Thoracic aorta (tissue), 2 donors: Measurements from ENCODE around the gene TTC7B. TPM values are rescaled to one million over a fixed set of nuclear protein-coding genes. Genes with fewer than 3 reads are reported as not detected.

Experiments
- ATAC-seq: fragments of 150-250 bp; one replicate; pipeline ENCODE4 v1.8.0; 2017; ENCODE audit warnings: low read depth; ENCODE audit not compliant: insufficient number of reproducible peaks, low FRiP score
- DNase-seq: peaks from one replicate; pipeline ENCODE4 v3.0.0-alpha.2; 2020; ENCODE audit warnings: low spot score
- H3K27ac ChIP-seq, 2 donors: fragments of 200-600 bp; sonication (generic); 1 replicate in 1 of 2; 2 replicates in 1 of 2; pipeline ENCODE4 v1.5.1; 2016; ENCODE audit warnings: mild to moderate bottlenecking in 2 of 2, moderate library complexity in 2 of 2
- H3K27me3 ChIP-seq: fragments of 200-600 bp; sonication (generic); replicated peaks from 2 replicates; pipeline ENCODE4 v1.6.0; 2016; ENCODE audit warnings: mild to moderate bottlenecking; ENCODE audit not compliant: insufficient read depth
- H3K36me3 ChIP-seq: fragments of 200-600 bp; sonication (generic); one replicate; pipeline ENCODE4 v1.5.1; 2016
- H3K4me1 ChIP-seq, 2 donors: fragments of 200-600 bp; sonication (generic); 1 replicate in 1 of 2; 2 replicates in 1 of 2; pipeline versions ENCODE4 v1.5.1 to v1.6.0; 2016; ENCODE audit warnings: low read depth in 2 of 2, mild to moderate bottlenecking in 1 of 2; ENCODE audit not compliant: control insufficient read depth in 1 of 2
- H3K4me3 ChIP-seq: fragments of 200-600 bp; sonication (generic); 2 replicates; pipeline ENCODE4 v1.5.1; 2016; ENCODE audit warnings: mild to moderate bottlenecking
- H3K9me3 ChIP-seq: fragments of 200-600 bp; sonication (generic); 2 replicates; pipeline ENCODE4 v1.5.1; 2016
- CTCF ChIP-seq: fragments of 200-600 bp; sonication (generic); IDR thresholded peaks from one replicate; pipeline ENCODE4 v1.5.1; 2019; ENCODE audit warnings: antibody characterized with exemption
- total RNA-seq, 2 donors: library from RNA; depleted of rRNA; stranded (reverse); fragments of >200 nt; gene quantifications; one replicate each; pipeline versions ENCODE4 v1.1.0 to v1.2.3, GENCODE V29; 2016

Gene TTC7B
- total RNA-seq, 2 donors from 2014 or later: 38.9 to 56.3 TPM

- Histone ChIP-seq H3K4me3 (no peak overlapping the region), H3K27me3 (no peaks in the 10 kb centered on the region), H3K36me3 (no peaks in the 10 kb centered on the region), H3K4me1 (peaks cover 7 to 12% of the 10 kb centered on the region in 2 donors), H3K9me3 (no peaks in the 10 kb centered on the region), H3K27ac (no peak overlapping the region)
- TF ChIP-seq CTCF: no peak
- no peak for ATAC-seq
- no peak for DNase-seq
These were observed 124.6 kb downstream of the TTC7B start for GRCh38 chr14:90691627-90692026.

- DNase-seq (no peak), ATAC-seq (no peak)
- Histone ChIP-seq H3K4me1 (no peaks in the 10 kb centered on the region), H3K4me3 (no peak overlapping the region), H3K36me3 (no peaks in the 10 kb centered on the region), H3K27me3 (no peaks in the 10 kb centered on the region), H3K27ac (no peak overlapping the region), H3K9me3 (no peaks in the 10 kb centered on the region)
- TF ChIP-seq CTCF: no peak
These were observed 128.6 kb downstream of the TTC7B start for GRCh38 chr14:90687680-90688079.

DNA sequence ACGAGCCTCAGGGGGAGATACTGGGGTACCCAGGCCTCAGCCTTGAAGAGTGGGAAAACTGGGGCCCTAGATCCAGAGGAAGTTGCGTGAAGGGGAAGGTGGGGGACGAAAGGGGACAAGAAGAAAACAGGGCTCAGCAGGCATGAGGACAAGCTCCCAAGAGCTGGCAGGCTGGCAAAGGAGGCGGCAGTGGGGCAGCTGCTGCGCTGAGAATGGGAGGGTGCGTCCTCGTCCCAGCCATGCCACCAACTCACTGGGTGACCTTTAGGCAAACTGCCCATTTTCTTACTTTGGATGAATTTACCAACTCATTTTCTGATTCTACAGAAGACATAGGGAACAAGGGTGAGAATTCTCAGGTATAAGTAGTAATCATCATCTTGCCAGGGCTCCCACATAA lies 133.6 kb downstream of the TTC7B start:
- DNase-seq (no peak), ATAC-seq (no peak)
- no peak overlapping the region for H3K27ac ChIP-seq
- TF ChIP-seq CTCF: no peak
- no peaks in the 10 kb centered on the region for H3K36me3 ChIP-seq
- H3K4me1 ChIP-seq: peaks cover 3 to 7% of the 10 kb centered on the region in 2 donors
- H3K4me3 ChIP-seq: no peak overlapping the region
- H3K27me3 ChIP-seq: no peaks in the 10 kb centered on the region
- no peaks in the 10 kb centered on the region for H3K9me3 ChIP-seq

DNA sequence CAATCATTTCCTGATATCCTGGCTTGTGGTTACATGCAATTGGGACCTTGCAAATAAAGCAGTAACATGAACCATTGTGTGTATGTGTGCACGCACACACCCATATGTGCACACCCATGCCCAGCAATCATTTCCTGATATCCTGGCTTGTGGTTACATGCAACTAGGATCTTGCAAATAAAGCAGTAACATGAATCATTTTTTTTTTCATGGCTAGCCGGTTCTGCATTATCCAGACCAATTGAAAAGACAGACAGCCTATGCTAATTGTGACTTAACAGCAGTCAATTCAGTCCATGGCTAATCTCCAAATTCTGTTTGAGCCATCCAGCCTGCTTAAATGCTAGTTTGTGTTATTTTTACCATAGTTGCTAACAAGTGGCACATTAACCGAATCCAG lies 134.3 kb downstream of the TTC7B start:
- no peak for ATAC-seq
- no peaks in the 10 kb centered on the region for H3K27me3 ChIP-seq
- no peak overlapping the region for H3K27ac ChIP-seq
- no peak for DNase-seq
- H3K4me1 ChIP-seq: peaks cover 10 to 13% of the 10 kb centered on the region in 2 donors
- no peaks in the 10 kb centered on the region for H3K9me3 ChIP-seq
- no peaks in the 10 kb centered on the region for H3K36me3 ChIP-seq
- TF ChIP-seq CTCF: no peak
- H3K4me3 ChIP-seq: no peak overlapping the region

DNA sequence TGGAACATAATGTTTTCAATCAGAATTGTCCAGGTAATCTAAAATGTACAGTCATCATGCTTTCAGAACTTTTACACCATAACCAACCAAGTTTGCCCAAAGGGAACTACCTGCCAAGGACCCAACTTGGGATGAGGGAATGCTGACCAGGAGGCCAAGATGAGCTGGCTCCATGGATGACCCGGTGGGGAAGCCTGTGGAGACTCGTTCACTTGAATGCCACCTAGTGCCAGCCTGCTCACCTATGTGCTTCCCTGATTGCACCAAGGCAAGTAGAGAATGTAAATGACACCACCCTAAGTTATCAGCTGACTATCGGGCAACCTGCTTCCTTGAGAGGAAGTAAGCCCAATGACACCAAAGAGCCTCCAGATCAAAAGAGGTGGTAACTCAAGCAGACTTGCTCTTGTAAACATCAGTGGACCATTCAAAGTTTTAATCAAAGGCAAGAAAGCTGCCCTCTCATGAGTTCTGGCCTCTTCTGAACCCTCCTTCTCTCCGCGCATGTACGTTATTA lies 137.3 kb downstream of the TTC7B start:
- H3K4me3 ChIP-seq: no peak overlapping the region
- no peak for ATAC-seq
- H3K9me3 ChIP-seq: no peaks in the 10 kb centered on the region
- no peaks in the 10 kb centered on the region for H3K27me3 ChIP-seq
- DNase-seq: no peak
- peaks cover 26 to 38% of the 10 kb centered on the region in 2 donors for H3K4me1 ChIP-seq
- no peak overlapping the region for H3K27ac ChIP-seq
- no peak for TF ChIP-seq CTCF
- no peaks in the 10 kb centered on the region for H3K36me3 ChIP-seq
